GM18907 (cell line): ENCODE results near the gene VCPKMT.
A peak's percentile ranks its signal among the peaks of the same experiment; 100 is the strongest.

Experiments
- ATAC-seq: cut with Tn5 transposase; IDR thresholded peaks from one replicate; pipeline ENCODE4 v1.9.1; 2021; ENCODE audit warnings: mild to moderate bottlenecking, moderate library complexity; ENCODE audit not compliant: unreplicated experiment

The VCPKMT gene

GRCh38 chr14:50116181-50116956 lies at the start of gene VCPKMT:
Gene VCPKMT (minus strand): TSS chr14:50116572. CDS start chr14:50116552, 20 bp downstream.
- ATAC-seq: peak; percentile 97

- ATAC-seq: no peak
Measured at GRCh38 chr14:50156111-50156510, 39.7 kb upstream of the VCPKMT start.

GRCh38 chr14:50148799-50149198 lies 32.4 kb upstream of the VCPKMT start:
- no peak for ATAC-seq

GRCh38 chr14:50139192-50139591 lies 22.8 kb upstream of the VCPKMT start:
- ATAC-seq: no peak

DNA sequence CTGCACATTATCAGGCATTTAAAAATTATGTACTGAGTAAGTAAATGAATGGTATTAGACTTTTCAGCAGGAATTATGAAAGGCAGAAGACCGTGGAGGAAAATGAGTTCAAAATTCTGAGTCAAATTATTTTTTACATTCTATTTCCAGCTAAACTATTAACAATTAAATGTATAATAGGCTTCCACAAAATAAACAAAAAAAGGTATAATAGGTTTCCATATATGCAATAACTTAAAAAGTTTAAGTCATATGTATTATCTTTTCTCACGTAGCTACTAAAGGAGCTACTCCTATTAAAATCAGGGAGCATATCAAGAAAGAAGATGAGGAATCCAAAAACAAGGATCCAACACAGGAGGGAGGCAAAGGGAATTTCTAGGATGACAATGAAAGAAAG lies 11.4 kb upstream of the VCPKMT start:
- no peak for ATAC-seq

DNA sequence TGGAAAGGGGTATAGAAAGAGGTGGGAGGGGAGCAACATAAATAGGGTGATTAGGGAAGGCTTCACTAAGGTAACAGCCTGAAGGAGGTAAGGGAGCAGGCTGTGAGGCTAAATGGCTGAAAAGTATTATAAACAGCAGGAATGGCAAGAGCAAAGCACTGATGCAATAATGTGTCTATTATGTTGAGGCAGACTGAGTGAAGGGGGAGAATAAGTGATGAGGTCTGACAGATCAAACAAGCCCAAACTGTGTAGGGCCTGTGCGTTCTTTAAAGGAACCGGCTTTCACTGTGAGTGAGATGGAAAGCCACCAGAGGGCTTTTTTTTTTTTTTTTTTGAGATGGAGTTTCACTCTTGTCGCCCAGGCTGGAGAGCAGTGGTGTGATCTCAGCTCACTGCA lies 6.7 kb upstream of the VCPKMT start:
- no peak for ATAC-seq

DNA sequence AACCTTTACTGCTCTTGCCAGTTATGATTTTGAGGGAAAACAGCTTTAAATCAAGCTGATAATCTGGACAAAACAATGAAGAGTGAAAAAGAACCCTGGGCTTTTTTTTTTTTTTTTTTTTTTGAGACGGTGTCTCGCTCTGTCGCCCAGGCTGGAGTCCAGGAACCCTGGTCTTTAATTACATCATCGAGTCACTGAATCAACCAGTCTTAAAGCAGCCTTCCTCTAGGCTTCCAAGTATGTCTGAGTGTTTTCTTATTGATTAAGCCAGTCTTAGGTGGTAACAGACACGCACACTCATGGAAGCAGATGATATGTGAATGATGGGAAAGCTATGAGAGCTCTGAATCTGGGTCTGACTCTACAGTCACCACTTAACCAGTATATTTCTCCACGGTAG lies 5.9 kb upstream of the VCPKMT start:
- ATAC-seq: no peak

DNA sequence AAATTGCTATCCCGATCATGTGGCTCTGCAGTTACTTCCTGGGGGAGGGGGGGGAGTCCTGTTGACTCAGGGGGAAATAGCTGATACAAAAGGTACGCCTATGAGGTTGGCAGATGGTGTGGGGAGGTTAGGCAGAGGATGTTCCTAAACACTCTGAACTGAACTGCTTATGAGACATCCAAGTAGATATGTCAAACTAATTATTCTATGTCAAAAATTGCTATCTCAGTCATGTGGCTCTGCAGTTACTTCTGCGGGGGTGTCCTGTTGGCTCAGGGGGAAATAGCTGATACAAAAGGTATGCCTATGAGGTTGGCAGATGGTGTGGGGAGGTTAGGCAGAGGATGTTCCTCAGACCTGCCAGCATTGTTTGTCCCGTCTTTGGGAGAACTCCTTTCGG lies 5.1 kb upstream of the VCPKMT start:
- ATAC-seq: no peak

DNA sequence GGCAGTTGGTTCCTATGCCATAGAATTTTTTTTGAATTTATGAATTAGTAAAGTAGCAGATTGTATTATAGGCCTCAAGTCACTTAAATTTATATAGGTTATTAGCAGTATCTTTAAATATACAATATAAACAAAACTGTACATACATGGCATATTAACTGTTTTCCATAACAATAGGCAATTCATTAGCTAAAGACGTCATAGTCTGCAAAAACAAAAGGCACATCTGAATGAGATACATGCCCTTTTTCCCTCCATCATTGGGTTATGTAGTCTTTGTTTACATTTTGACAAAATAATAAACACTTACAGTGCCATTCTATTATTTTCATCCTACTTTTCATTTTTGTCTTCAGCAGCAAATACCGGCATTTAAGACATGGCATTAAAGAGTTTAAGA lies 1.1 kb upstream of the VCPKMT start:
- ATAC-seq: no peak

DNA sequence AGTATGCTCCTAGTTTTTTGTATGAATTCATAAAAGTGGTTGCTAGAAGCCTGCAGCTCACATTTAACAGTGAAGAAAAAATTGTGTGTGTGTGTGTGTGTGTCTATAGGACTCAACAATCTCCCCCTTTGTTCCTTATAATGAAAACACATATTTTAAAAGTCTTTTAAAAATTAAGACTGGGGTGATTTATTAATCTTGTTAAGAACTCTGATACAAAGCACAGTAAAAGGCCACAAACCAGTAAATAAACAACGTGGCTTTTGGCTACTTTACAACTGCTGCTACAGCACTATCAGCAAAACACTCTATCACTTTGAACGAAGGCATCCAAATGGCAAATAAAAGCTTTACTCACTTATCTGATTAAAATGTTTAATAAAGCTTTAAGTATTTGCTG lies 594 bp upstream of the VCPKMT start:
- ATAC-seq: no peak

DNA sequence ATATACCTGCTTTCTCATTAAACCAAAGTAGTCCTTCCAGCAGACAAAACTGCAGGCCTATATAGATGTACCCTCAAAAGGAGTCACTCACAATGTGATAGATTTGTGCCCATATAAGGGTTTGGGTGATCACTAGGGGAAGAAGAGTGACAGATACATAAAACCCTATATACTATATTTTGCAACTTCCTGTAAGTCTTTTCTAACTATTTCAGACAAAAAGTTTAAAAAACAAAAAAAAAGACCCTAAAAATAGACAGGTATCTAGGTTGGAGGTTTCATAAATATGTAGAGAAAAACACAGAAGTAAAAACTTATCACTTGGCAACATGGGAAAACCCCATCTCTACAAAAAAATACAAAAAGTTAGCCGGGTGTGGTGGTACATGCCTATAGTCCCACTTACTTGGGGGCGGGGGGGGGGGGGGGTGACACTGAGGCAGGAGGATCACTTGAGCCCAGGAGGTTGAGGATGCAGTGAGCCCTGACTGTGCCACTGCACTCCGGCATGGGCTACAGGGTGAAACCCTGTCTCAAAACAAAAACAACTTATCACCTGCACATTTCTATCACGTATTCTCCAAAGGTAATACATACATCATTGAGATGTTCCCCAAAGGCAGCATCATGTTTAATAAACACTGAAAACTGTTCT lies 2.9 kb downstream of the VCPKMT start:
- no peak for ATAC-seq

GRCh38 chr14:50110323-50111037 lies 5.9 kb downstream of the VCPKMT start:
- no peak for ATAC-seq

GRCh38 chr14:50109342-50109741 lies 7.0 kb downstream of the VCPKMT start:
- no peak for ATAC-seq

- ATAC-seq: no peak
Measured at GRCh38 chr14:50107850-50108249, 8.5 kb downstream of the VCPKMT start.

GRCh38 chr14:50106178-50106577 lies 10.2 kb downstream of the VCPKMT start:
- no peak for ATAC-seq

GRCh38 chr14:50103558-50103957 lies 12.8 kb downstream of the VCPKMT start:
- ATAC-seq: no peak

- no peak for ATAC-seq
Measured at GRCh38 chr14:50101417-50101816, 15.0 kb downstream of the VCPKMT start.

- ATAC-seq: no peak
Measured at GRCh38 chr14:50100805-50101204, 15.6 kb downstream of the VCPKMT start.

DNA sequence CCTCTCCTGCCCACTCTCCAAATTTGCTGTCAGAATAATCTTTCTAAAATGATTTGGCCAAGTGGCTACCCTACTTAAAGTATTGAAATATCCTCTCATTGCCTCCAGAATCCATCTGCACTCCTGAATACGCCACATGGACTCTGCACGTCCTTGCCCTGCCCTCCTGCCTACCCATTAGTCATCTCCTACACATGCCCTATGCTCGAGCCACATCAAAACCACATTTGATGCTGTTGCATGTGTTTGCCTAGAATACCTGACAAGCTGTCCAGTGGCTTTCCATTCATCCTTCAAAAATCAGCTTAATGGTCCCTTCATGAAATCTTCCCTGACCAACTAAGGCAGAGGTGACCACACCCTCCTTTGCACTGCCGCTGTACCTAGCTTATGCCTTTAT lies 17.0 kb downstream of the VCPKMT start:
- ATAC-seq: no peak

DNA sequence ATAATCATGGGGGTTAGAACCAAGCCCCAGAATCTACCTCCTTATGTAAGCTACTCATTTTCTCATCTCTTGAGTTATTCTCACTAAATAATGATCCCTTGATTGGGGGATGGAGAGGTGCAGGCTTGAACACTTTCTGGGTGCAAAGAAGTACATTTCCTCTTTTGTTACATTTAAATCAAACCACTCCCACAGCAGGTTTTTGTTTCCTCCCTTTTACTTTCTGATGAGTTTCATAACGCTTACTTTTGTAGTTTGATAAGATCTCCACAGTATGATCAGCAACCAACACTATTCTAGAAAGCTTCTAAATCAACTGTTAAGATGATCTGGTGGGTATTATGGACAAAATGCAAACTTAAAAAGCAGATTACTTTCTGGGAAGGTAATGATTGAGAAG lies 20.5 kb downstream of the VCPKMT start:
- ATAC-seq: no peak

DNA sequence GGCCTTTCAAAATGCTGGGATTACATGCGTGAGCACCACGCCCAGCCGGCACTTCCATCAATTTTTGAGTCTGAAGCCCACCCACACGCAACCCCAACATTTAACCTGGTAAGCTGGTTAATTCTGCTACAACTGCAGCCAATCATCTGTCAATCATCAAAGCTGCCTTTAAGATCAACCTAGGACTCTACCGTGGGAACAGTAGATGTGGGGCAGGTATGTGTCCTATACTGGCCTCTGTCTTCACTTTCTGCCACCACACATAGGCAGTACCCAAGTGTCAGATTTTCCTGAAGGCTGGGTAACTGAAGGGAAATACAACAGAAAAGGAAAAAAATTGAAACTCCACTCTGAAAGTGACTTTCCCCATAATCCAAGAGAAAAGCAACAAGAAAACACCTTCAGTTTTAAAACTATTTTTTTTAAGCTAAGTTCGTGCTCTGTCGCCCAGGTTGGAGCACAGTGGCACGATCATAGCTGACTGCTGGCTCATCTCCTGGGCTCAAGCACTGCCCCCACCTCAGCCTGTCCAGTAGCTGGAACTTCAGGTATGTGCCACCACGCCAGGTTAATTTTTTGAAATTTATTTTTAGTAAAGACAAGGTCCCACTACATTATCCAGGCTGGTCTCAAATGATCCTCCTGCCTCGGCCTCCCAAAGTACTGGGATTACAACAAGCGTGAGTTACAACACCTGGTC lies 22.2 kb downstream of the VCPKMT start:
- ATAC-seq: no peak
